Measurements from ENCODE around the gene MTURN.

Gene MTURN

DNA sequence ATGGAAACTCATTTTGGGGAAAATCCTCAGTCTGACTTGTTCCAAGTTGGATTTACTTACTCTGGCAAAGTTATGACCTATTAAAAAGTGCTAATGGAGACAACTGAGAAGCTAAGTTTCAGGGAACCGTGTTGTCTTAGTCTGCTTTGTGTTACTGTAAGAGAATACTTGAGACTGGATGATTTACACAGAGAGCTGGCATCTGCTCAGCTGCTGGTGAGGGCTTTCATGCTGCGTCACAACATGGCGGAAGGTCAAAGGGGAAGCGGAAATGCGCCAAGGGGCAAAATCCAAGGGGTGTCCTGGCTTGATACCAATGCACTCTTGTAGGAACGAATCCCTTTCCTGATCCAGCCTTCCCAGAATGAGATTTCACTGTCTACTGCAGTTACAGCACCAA lies 46.4 kb downstream of the MTURN start:
- TF ChIP-seq SPI1 (IDR thresholded peaks at IDR 0.05; ENCODE audit: borderline replicate concordance, low read depth) (no peak), GABPA (IDR thresholded peaks at IDR 0.05; ENCODE audit: low read depth) (no peak), POLR2AphosphoS5 (IDR thresholded peaks at IDR 0.05; ENCODE audit: low read depth) (no peak)
- TF ChIP-seq, protein P1, sequence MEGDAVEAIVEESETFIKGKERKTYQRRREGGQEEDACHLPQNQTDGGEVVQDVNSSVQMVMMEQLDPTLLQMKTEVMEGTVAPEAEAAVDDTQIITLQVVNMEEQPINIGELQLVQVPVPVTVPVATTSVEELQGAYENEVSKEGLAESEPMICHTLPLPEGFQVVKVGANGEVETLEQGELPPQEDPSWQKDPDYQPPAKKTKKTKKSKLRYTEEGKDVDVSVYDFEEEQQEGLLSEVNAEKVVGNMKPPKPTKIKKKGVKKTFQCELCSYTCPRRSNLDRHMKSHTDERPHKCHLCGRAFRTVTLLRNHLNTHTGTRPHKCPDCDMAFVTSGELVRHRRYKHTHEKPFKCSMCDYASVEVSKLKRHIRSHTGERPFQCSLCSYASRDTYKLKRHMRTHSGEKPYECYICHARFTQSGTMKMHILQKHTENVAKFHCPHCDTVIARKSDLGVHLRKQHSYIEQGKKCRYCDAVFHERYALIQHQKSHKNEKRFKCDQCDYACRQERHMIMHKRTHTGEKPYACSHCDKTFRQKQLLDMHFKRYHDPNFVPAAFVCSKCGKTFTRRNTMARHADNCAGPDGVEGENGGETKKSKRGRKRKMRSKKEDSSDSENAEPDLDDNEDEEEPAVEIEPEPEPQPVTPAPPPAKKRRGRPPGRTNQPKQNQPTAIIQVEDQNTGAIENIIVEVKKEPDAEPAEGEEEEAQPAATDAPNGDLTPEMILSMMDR (IDR thresholded peaks at IDR 0.05; ENCODE audit: insufficient read depth, low read length): no peak
- TF ChIP-seq, protein P2, sequence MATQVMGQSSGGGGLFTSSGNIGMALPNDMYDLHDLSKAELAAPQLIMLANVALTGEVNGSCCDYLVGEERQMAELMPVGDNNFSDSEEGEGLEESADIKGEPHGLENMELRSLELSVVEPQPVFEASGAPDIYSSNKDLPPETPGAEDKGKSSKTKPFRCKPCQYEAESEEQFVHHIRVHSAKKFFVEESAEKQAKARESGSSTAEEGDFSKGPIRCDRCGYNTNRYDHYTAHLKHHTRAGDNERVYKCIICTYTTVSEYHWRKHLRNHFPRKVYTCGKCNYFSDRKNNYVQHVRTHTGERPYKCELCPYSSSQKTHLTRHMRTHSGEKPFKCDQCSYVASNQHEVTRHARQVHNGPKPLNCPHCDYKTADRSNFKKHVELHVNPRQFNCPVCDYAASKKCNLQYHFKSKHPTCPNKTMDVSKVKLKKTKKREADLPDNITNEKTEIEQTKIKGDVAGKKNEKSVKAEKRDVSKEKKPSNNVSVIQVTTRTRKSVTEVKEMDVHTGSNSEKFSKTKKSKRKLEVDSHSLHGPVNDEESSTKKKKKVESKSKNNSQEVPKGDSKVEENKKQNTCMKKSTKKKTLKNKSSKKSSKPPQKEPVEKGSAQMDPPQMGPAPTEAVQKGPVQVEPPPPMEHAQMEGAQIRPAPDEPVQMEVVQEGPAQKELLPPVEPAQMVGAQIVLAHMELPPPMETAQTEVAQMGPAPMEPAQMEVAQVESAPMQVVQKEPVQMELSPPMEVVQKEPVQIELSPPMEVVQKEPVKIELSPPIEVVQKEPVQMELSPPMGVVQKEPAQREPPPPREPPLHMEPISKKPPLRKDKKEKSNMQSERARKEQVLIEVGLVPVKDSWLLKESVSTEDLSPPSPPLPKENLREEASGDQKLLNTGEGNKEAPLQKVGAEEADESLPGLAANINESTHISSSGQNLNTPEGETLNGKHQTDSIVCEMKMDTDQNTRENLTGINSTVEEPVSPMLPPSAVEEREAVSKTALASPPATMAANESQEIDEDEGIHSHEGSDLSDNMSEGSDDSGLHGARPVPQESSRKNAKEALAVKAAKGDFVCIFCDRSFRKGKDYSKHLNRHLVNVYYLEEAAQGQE (IDR thresholded peaks at IDR 0.05; ENCODE audit: insufficient replicate concordance, low read depth): no peak
- Histone ChIP-seq H3K4me3 (replicated peaks; ENCODE audit: insufficient read depth, low read length) (no peak overlapping the region), H3K27ac (replicated peaks) (no peak overlapping the region), H3K27me3 (ENCODE audit: insufficient read depth, poor library complexity, severe bottlenecking) (no peaks in the 10 kb centered on the region)
- no peak for DNase-seq (ENCODE audit: low read depth in 1 of 2, low spot score in 1 of 2)

DNA sequence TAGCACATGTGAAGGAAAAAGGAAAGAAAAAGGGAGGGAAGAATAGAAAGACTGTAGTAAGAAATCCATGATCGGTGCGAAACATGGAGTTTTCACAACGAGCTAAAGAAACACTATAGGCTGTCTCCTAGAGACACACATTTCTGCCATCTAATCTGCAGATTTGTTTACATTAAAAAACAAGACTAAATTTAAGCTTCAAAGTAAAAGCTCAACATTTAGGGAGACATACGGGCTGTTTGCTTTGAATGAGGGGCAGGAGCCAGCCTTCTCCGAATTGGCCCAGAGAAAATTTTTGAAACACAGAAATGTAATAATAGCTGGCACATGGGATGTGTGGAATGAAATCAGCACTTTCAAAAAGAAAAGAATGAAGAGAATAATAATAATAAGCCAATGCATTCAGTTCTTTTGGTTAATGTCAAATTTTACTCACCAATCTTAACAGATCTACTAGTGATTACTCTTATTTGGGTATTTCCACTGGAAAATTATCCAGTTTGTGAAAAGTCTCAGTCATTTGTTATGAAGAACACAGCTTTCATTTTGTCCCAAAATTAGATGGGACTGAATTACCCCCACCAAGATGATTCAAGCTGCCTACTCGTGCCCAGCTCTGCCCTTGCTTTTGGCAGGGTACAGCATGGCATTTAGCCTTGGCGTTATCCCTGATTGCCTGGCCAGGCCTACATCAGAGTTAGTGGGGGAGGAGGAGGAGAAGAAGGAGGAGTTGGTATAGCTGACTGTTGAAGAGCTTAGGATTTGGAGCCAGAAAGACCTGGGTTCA lies 47.1 kb downstream of the MTURN start:
- no peak for DNase-seq (ENCODE audit: low read depth in 1 of 2, low spot score in 1 of 2)
- Histone ChIP-seq H3K27ac (replicated peaks) (no peak overlapping the region), H3K27me3 (ENCODE audit: insufficient read depth, poor library complexity, severe bottlenecking) (no peaks in the 10 kb centered on the region), H3K4me3 (replicated peaks; ENCODE audit: insufficient read depth, low read length) (no peak overlapping the region)
- no peak for TF ChIP-seq POLR2AphosphoS5 (IDR thresholded peaks at IDR 0.05; ENCODE audit: low read depth)

DNA sequence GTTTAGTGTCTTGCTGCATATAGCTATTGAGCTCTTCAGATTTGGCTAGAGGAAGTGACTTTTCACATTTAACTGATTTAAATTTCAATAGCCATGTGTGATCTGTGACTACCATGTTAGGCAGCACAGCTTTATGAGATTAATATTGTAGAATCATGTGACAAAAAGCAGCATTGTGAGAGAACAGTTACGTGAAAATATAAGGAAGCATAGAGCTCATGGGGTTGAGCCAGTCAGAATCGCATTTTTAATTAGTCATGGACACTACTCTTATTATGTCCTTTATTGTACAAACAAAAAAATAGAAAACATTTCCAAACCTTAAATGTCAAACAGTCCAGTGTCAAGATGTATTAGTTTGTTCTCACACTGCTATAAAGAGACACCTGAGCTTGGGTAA lies 48.0 kb downstream of the MTURN start:
- H3K27me3 ChIP-seq (ENCODE audit: insufficient read depth, poor library complexity, severe bottlenecking): no peaks in the 10 kb centered on the region
- H3K4me3 ChIP-seq (replicated peaks; ENCODE audit: insufficient read depth, low read length): no peak overlapping the region
- H3K27ac ChIP-seq (replicated peaks): no peak overlapping the region
- DNase-seq (ENCODE audit: low read depth in 1 of 2, low spot score in 1 of 2): no peak
- TF ChIP-seq SPI1 (IDR thresholded peaks at IDR 0.05; ENCODE audit: borderline replicate concordance, low read depth) (no peak), POLR2AphosphoS5 (IDR thresholded peaks at IDR 0.05; ENCODE audit: low read depth) (no peak), GABPA (IDR thresholded peaks at IDR 0.05; ENCODE audit: low read depth) (no peak)
- TF ChIP-seq, protein P1 (IDR thresholded peaks at IDR 0.05; ENCODE audit: insufficient read depth, low read length): no peak
- TF ChIP-seq, protein P2 (IDR thresholded peaks at IDR 0.05; ENCODE audit: insufficient replicate concordance, low read depth): no peak

DNA sequence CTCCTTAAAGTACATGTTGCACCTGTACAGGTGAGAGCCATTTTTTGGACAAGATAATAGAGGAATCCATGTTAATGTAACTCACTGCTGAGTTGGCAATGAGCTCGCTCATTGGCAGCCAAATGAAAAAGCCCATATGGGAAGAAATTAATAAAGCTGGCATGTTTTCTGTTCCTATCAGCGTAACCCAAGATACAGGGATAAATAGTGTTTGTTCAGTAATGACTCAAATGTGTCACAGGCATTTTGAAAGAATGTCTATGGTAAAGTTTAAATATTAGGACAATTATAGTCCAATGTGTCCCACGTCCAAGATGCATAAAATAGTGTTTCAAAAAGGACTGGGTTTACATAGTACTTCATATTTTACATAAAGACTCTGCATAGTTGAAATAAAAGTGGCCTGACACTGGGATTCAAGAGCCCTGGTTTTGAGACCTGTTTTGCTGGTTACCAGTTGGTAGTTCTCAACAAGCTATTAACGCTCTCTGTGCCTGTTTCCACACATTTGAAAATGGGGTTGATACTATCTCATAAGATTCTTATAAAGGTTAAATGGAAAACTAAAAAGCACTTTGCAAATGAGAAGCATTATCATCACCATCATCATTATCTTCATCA lies 49.1 kb downstream of the MTURN start:
- TF ChIP-seq GABPA (IDR thresholded peaks at IDR 0.05; ENCODE audit: low read depth) (no peak), POLR2AphosphoS5 (IDR thresholded peaks at IDR 0.05; ENCODE audit: low read depth) (no peak), SPI1 (IDR thresholded peaks at IDR 0.05; ENCODE audit: borderline replicate concordance, low read depth) (no peak)
- TF ChIP-seq, protein P1 (IDR thresholded peaks at IDR 0.05; ENCODE audit: insufficient read depth, low read length): no peak
- TF ChIP-seq, protein P2 (IDR thresholded peaks at IDR 0.05; ENCODE audit: insufficient replicate concordance, low read depth): no peak
- Histone ChIP-seq H3K27me3 (ENCODE audit: insufficient read depth, poor library complexity, severe bottlenecking) (no peaks in the 10 kb centered on the region), H3K27ac (replicated peaks) (no peak overlapping the region), H3K4me3 (replicated peaks; ENCODE audit: insufficient read depth, low read length) (no peak overlapping the region)
- no peak for DNase-seq (ENCODE audit: low read depth in 1 of 2, low spot score in 1 of 2)
